Measurements from ENCODE around the gene XIRP2. TPM values are rescaled to one million over a fixed set of nuclear protein-coding genes. Genes with fewer than 3 reads are reported as not detected.

Gene XIRP2
- total RNA-seq, 1 experiment from 2014 or later = not detected

GRCh38 chr2:166984797-166985196 lies 96.5 kb downstream of the XIRP2 start:
- DNase-seq (ENCODE audit: low read depth, low spot score) (no peak), ATAC-seq (no peak)
- Histone ChIP-seq H3K36me3 (ENCODE audit: control insufficient read depth in 1 of 2, insufficient read depth in 2 of 2, low read length in 2 of 2) (no peaks in the 10 kb centered on the region), H4K20me1 (ENCODE audit: insufficient read depth) (no peaks in the 10 kb centered on the region), H2AFZ (ENCODE audit: low read depth, low read length, poor library complexity, severe bottlenecking) (no peak overlapping the region), H3K4me1 (ENCODE audit: control insufficient read depth in 1 of 2, insufficient read depth in 2 of 2, low read length in 2 of 2) (no peaks in the 10 kb centered on the region), H3K9me3 (ENCODE audit: control insufficient read depth in 1 of 2, insufficient read depth in 1 of 2, low read depth in 1 of 2, low read length in 2 of 2) (peaks cover 3 to 11% of the 10 kb centered on the region in 2 experiments; a peak in 2 of 4 replicates), H3K4me3 (replicated peaks in 1 of 2; ENCODE audit: low read depth in 1 of 2, low read length in 2 of 2) (no peak overlapping the region), H3K79me2 (ENCODE audit: insufficient read depth, low read length) (no peaks in the 10 kb centered on the region), H3K9ac (ENCODE audit: low read length) (no peak overlapping the region), H3K27me3 (ENCODE audit: insufficient read depth, low read length) (no peaks in the 10 kb centered on the region), H3K27ac (ENCODE audit: low read depth, low read length) (no peak overlapping the region), H3K4me2 (ENCODE audit: low read length) (no peak overlapping the region), H3K9me2 (ENCODE audit: insufficient read depth) (no peaks in the 10 kb centered on the region)
- ChIA-PET CTCF (no interaction called here), RAD21 (ENCODE audit: low non-redundant PET in 1 of 2, low total read pairs in 2 of 2, uncharacterized antibody in 2 of 2, unreplicated experiment in 2 of 2) (no interaction called here), POLR2A (no interaction called here)
- BruUV-seq (replicated peaks) = no TSS peak
- intact Hi-C loops (cut with micrococcal nuclease) = no loop called here
- TF ChIP-seq CTCF (IDR thresholded peaks at IDR 0.05 in 2 of 3, conservative IDR thresholded peaks at IDR 0.05 in 1 of 3; ENCODE audit: borderline replicate concordance in 1 of 3, insufficient read depth in 1 of 3, low read depth in 2 of 3, low read length in 2 of 3) (no peak), SRF (IDR thresholded peaks at IDR 0.05; ENCODE audit: low read depth) (no peak), ZFX (IDR thresholded peaks at IDR 0.05) (no peak), RAD21 (IDR thresholded peaks at IDR 0.05; ENCODE audit: low read depth) (no peak), MAX (IDR thresholded peaks at IDR 0.05) (no peak), ATF3 (IDR thresholded peaks at IDR 0.05) (no peak), POLR2A (IDR thresholded peaks at IDR 0.05; ENCODE audit: borderline replicate concordance, extremely low read depth, insufficient read depth, insufficient read length) (no peak), CBX3 (IDR thresholded peaks at IDR 0.05; ENCODE audit: low read depth) (no peak), SIN3A (IDR thresholded peaks at IDR 0.05; ENCODE audit: low read depth) (no peak), EZH2 (IDR thresholded peaks at IDR 0.05) (no peak)
